H1 (cell line): ENCODE measurements around the gene EPHB1. TPM values are rescaled to one million over a fixed set of nuclear protein-coding genes. Genes with fewer than 3 reads are reported as not detected.

Source experiments
- ATF2 ChIP-seq: IDR thresholded peaks from 2 replicates; pipeline ENCODE4 v1.6.1; 2012; ENCODE audit warnings: low read length, inconsistent platforms
- CHD1 ChIP-seq: IDR thresholded peaks from 2 replicates; pipeline ENCODE4 v1.6.1; 2012; ENCODE audit warnings: low read depth, low read length, improper control_type of control experiment
- MAFK ChIP-seq: IDR thresholded peaks from 2 replicates; pipeline ENCODE4 v1.6.1; 2012; ENCODE audit warnings: low read depth, mild to moderate bottlenecking, improper control_type of control experiment, low read length
- POLR2A ChIP-seq, 2 experiments: IDR thresholded peaks; 1 replicate in 1 of 2; 2 replicates in 1 of 2; pipeline ENCODE4 v1.6.1; 2011; ENCODE audit warnings: low read depth in 2 of 2, low read length in 2 of 2, mild to moderate bottlenecking in 2 of 2; ENCODE audit errors: control extremely low read depth in 1 of 2
- SP2 ChIP-seq: IDR thresholded peaks from 2 replicates; pipeline ENCODE4 v1.6.1; 2012; ENCODE audit warnings: mild to moderate bottlenecking, low read length, inconsistent platforms
- TAF7 ChIP-seq: optimal IDR thresholded peaks from 2 replicates; pipeline ENCODE3; 2011; ENCODE audit warnings: low read depth, mild to moderate bottlenecking, inconsistent platforms, low read length, moderate library complexity, borderline replicate concordance
- polyA plus RNA-seq, 7 experiments: library from polyadenylated mRNA; depleted of rRNA in 3 of 7; stranded (reverse) in 5 of 7; unstranded in 2 of 7; fragments of >200 nt in 5 of 7; fragments of 200-250 nt in 2 of 7; gene quantifications; 1 replicate in 5 of 7; 2 replicates in 1 of 7; 4 replicates in 1 of 7; pipeline versions ENCODE4 v1.2.1 to v1.2.3, GENCODE V29; 2011 to 2013; ENCODE audit warnings: missing spikeins in 2 of 7, mixed read lengths in 2 of 7
- total RNA-seq: library from RNA; stranded (reverse); fragmentation: NEBNext Ultra II Directional; extraction: Animal tissue kit (Norgen Biotek cat#: 25700); gene quantifications from 2 replicates; pipeline ENCODE4 v1.2.1, GENCODE V29; 2021
- TF ChIP-seq, protein P1 (sequence below): fragments of 300-600 bp; sonication (generic); IDR thresholded peaks from 2 replicates; pipeline ENCODE4 v1.7.1; 2012; ENCODE audit warnings: low read length, moderate library complexity, mild to moderate bottlenecking, inconsistent platforms; ENCODE audit not compliant: insufficient replicate concordance

The EPHB1 gene
- total and polyA plus RNA-seq, 2 of the 8 experiments (the other 6 are each of a cell fraction or from before 2014, with no cell fraction given), result 3.5 to 5.9 TPM

DNA sequence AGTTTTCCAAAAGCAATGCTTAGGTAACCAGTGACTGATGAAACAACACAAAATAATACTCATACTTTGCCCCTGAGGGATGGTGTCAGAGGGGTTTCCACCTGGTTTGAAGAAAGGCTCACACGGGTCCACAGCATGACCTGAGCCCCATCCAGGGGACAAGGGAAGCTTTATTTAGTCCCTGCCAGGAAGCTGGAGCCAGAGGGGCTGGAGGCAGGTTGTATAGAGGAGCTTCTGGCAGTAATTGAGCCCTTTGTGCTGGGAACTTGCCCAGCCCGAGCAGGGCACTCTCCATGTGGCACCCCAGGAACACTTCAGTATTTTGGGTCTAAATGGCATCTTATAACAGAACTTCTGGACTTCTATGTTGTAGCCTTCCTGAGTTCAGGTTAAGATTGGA, 39.2 kb upstream of the EPHB1 start (continued):
- TF ChIP-seq, protein P1, sequence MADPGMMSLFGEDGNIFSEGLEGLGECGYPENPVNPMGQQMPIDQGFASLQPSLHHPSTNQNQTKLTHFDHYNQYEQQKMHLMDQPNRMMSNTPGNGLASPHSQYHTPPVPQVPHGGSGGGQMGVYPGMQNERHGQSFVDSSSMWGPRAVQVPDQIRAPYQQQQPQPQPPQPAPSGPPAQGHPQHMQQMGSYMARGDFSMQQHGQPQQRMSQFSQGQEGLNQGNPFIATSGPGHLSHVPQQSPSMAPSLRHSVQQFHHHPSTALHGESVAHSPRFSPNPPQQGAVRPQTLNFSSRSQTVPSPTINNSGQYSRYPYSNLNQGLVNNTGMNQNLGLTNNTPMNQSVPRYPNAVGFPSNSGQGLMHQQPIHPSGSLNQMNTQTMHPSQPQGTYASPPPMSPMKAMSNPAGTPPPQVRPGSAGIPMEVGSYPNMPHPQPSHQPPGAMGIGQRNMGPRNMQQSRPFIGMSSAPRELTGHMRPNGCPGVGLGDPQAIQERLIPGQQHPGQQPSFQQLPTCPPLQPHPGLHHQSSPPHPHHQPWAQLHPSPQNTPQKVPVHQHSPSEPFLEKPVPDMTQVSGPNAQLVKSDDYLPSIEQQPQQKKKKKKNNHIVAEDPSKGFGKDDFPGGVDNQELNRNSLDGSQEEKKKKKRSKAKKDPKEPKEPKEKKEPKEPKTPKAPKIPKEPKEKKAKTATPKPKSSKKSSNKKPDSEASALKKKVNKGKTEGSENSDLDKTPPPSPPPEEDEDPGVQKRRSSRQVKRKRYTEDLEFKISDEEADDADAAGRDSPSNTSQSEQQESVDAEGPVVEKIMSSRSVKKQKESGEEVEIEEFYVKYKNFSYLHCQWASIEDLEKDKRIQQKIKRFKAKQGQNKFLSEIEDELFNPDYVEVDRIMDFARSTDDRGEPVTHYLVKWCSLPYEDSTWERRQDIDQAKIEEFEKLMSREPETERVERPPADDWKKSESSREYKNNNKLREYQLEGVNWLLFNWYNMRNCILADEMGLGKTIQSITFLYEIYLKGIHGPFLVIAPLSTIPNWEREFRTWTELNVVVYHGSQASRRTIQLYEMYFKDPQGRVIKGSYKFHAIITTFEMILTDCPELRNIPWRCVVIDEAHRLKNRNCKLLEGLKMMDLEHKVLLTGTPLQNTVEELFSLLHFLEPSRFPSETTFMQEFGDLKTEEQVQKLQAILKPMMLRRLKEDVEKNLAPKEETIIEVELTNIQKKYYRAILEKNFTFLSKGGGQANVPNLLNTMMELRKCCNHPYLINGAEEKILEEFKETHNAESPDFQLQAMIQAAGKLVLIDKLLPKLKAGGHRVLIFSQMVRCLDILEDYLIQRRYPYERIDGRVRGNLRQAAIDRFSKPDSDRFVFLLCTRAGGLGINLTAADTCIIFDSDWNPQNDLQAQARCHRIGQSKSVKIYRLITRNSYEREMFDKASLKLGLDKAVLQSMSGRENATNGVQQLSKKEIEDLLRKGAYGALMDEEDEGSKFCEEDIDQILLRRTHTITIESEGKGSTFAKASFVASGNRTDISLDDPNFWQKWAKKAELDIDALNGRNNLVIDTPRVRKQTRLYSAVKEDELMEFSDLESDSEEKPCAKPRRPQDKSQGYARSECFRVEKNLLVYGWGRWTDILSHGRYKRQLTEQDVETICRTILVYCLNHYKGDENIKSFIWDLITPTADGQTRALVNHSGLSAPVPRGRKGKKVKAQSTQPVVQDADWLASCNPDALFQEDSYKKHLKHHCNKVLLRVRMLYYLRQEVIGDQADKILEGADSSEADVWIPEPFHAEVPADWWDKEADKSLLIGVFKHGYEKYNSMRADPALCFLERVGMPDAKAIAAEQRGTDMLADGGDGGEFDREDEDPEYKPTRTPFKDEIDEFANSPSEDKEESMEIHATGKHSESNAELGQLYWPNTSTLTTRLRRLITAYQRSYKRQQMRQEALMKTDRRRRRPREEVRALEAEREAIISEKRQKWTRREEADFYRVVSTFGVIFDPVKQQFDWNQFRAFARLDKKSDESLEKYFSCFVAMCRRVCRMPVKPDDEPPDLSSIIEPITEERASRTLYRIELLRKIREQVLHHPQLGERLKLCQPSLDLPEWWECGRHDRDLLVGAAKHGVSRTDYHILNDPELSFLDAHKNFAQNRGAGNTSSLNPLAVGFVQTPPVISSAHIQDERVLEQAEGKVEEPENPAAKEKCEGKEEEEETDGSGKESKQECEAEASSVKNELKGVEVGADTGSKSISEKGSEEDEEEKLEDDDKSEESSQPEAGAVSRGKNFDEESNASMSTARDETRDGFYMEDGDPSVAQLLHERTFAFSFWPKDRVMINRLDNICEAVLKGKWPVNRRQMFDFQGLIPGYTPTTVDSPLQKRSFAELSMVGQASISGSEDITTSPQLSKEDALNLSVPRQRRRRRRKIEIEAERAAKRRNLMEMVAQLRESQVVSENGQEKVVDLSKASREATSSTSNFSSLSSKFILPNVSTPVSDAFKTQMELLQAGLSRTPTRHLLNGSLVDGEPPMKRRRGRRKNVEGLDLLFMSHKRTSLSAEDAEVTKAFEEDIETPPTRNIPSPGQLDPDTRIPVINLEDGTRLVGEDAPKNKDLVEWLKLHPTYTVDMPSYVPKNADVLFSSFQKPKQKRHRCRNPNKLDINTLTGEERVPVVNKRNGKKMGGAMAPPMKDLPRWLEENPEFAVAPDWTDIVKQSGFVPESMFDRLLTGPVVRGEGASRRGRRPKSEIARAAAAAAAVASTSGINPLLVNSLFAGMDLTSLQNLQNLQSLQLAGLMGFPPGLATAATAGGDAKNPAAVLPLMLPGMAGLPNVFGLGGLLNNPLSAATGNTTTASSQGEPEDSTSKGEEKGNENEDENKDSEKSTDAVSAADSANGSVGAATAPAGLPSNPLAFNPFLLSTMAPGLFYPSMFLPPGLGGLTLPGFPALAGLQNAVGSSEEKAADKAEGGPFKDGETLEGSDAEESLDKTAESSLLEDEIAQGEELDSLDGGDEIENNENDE, result no peak
- TF ChIP-seq ATF2 (no peak), TAF7 (no peak), POLR2A (IDR thresholded peaks at IDR 0.05; ENCODE audit: control extremely low read depth in 1 of 2, low read depth in 2 of 2, low read length in 2 of 2) (no peak), SP2 (no peak), CHD1 (no peak), MAFK (no peak)
